Body of pancreas (tissue), 4 donors: Measurements from ENCODE around the gene MRO.

ENCODE experiments used
- POLR2A ChIP-seq, 3 donors: fragments of 450-650 bp; IDR thresholded peaks; one replicate each; pipeline ENCODE4 v1.6.1; 2016; ENCODE audit warnings: antibody characterized with exemption in 3 of 3, mild to moderate bottlenecking in 2 of 3
- TF ChIP-seq, protein P1 (sequence below), 7 experiments: fragments of 450-650 bp in 4 of 7; fragments of 200-600 bp in 3 of 7; sonication (generic) in 3 of 7; IDR thresholded peaks; one replicate each; pipeline ENCODE4 v1.5.1; 2016 to 2019; ENCODE audit warnings: antibody characterized with exemption in 7 of 7

DNA sequence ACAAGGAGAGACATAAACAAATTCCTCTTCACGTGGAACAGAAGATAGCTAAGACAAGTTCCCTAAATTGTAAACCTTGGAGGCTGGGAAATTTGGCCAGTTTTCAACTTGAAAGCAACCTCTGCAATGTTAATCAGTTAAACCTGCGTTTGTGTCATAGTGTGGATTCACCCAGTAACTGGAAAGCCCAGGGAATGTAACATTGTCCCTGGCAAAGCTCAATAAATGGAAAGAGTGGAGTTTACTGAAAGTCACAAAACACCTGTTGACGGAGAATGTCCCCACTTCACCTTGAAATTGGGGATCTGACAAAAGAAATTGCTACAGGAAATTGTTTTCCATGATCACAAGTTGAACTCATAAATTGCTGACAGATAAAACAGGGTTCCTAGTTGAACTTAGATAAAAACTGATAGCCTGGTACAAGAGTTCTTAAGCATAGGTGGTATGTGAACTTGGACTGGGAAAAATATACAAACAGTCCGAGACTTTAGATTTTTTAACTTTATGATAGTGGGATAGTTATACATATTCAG lies 44.1 kb upstream of the MRO start:
- no peak for TF ChIP-seq POLR2A (IDR thresholded peaks at IDR 0.05)
- TF ChIP-seq, protein P1, sequence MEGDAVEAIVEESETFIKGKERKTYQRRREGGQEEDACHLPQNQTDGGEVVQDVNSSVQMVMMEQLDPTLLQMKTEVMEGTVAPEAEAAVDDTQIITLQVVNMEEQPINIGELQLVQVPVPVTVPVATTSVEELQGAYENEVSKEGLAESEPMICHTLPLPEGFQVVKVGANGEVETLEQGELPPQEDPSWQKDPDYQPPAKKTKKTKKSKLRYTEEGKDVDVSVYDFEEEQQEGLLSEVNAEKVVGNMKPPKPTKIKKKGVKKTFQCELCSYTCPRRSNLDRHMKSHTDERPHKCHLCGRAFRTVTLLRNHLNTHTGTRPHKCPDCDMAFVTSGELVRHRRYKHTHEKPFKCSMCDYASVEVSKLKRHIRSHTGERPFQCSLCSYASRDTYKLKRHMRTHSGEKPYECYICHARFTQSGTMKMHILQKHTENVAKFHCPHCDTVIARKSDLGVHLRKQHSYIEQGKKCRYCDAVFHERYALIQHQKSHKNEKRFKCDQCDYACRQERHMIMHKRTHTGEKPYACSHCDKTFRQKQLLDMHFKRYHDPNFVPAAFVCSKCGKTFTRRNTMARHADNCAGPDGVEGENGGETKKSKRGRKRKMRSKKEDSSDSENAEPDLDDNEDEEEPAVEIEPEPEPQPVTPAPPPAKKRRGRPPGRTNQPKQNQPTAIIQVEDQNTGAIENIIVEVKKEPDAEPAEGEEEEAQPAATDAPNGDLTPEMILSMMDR (IDR thresholded peaks at IDR 0.05): no peak
